SK-N-SH (cell line): ENCODE measurements around the gene TNN. TPM values are rescaled to one million over a fixed set of nuclear protein-coding genes. Genes with fewer than 3 reads are reported as not detected.

Experiments used
- CTCF ChIA-PET: fragments of 300-600, 350-600 bp; formaldehyde crosslinking; extraction: SDS; loops from one replicate; lab custom pipeline; 2021; lab: Yijun Ruan, JAX
- POLR2A ChIA-PET: fragments of 350-600 bp; sonication (Branson Sonifier 250); formaldehyde crosslinking; extraction: SDS; loops from one replicate; lab custom pipeline; 2020; ENCODE audit warnings: antibody characterized with exemption, inconsistent platforms; lab: Yijun Ruan, JAX
- DNase-seq: peaks from one replicate; pipeline ENCODE4 v3.0.0; 2012
- H2AFZ ChIP-seq: fragments of 200-600 bp; sonication (generic); 2 replicates; pipeline ENCODE4 v1.8.1; 2016; ENCODE audit warnings: antibody characterized with exemption, mild to moderate bottlenecking, low read depth
- H3F3A ChIP-seq: fragments of 200-600 bp; sonication (generic); replicated peaks from 2 replicates; pipeline ENCODE3; 2016; ENCODE audit warnings: antibody characterized with exemption, mild to moderate bottlenecking; ENCODE audit not compliant: insufficient read depth
- H3K27ac ChIP-seq, 2 experiments: fragments of 200-500 bp in 1 of 2; fragments of 200-600 bp in 1 of 2; sonication (Bioruptor generic) in 1 of 2; sonication (generic), shearing (Covaris generic) in 1 of 2; 2 replicates each; pipeline versions ENCODE4 v1.5.1 to v1.6.1; 2014 to 2016; ENCODE audit warnings: low read depth in 2 of 2, inconsistent platforms in 1 of 2, low read length in 1 of 2, mild to moderate bottlenecking in 1 of 2, mixed read lengths in 1 of 2
- H3K27me3 ChIP-seq: fragments of 200-600 bp; sonication (generic), shearing (Covaris generic); 2 replicates; pipeline ENCODE4 v1.6.1; 2016; ENCODE audit warnings: mixed run types; ENCODE audit not compliant: insufficient read depth
- H3K36me3 ChIP-seq, 2 experiments: fragments of 200-500 bp in 1 of 2; fragments of 200-600 bp in 1 of 2; sonication (Bioruptor generic) in 1 of 2; sonication (generic) in 1 of 2; replicated peaks in 1 of 2; 2 replicates each; pipeline versions ENCODE3 to v1.5.1; 2014 to 2016; ENCODE audit warnings: low read length in 1 of 2, mild to moderate bottlenecking in 1 of 2; ENCODE audit not compliant: insufficient read depth in 2 of 2, control insufficient read depth in 1 of 2
- H3K4me1 ChIP-seq, 2 experiments: fragments of 200-500 bp in 1 of 2; fragments of 200-600 bp in 1 of 2; sonication (Bioruptor generic) in 1 of 2; sonication (generic), shearing (Covaris generic) in 1 of 2; 2 replicates each; pipeline versions ENCODE4 v1.5.1 to v1.6.1; 2014 to 2016; ENCODE audit warnings: low read depth in 1 of 2, low read length in 1 of 2, mixed run types in 1 of 2; ENCODE audit not compliant: insufficient read depth in 2 of 2, control insufficient read depth in 1 of 2
- H3K4me2 ChIP-seq: fragments of 200-600 bp; sonication (generic), shearing (Covaris generic); 2 replicates; pipeline ENCODE4 v1.6.1; 2017; ENCODE audit warnings: mixed run types
- H3K4me3 ChIP-seq, 2 experiments: fragments of 200-500 bp in 1 of 2; fragments of 200-600 bp in 1 of 2; sonication (Bioruptor generic) in 1 of 2; sonication (generic), shearing (Covaris generic) in 1 of 2; 2 replicates each; pipeline versions ENCODE4 v1.5.1 to v1.8.1; 2014 to 2016; ENCODE audit warnings: low read depth in 2 of 2, inconsistent platforms in 1 of 2, low read length in 1 of 2, mild to moderate bottlenecking in 1 of 2, mixed read lengths in 1 of 2, moderate library complexity in 1 of 2
- H3K79me2 ChIP-seq: fragments of 200-600 bp; sonication (generic); 2 replicates; pipeline ENCODE4 v1.8.1; 2017; ENCODE audit warnings: mild to moderate bottlenecking; ENCODE audit not compliant: insufficient read depth
- H3K9ac ChIP-seq: fragments of 200-600 bp; sonication (generic); 2 replicates; pipeline ENCODE4 v1.6.1; 2017; ENCODE audit warnings: mixed run types
- H3K9me2 ChIP-seq: fragments of 200-600 bp; sonication (generic); 2 replicates; pipeline ENCODE4 v1.6.1; 2017; ENCODE audit warnings: mixed run types
- H3K9me3 ChIP-seq: fragments of 200-600 bp; sonication (generic); 2 replicates; pipeline ENCODE4 v1.6.1; 2017; ENCODE audit warnings: mixed run types, mild to moderate bottlenecking, moderate library complexity
- H4K20me1 ChIP-seq: fragments of 200-600 bp; sonication (generic); 2 replicates; pipeline ENCODE4 v1.6.1; 2017; ENCODE audit warnings: mild to moderate bottlenecking, mixed run types; ENCODE audit not compliant: insufficient read depth
- EP300 ChIP-seq, 2 experiments: IDR thresholded peaks; 2 replicates each; pipeline versions ENCODE4 v1.4.0 to v1.6.1; 2012; ENCODE audit warnings: borderline replicate concordance in 1 of 2, low read depth in 1 of 2, low read length in 1 of 2
- GABPA ChIP-seq: IDR thresholded peaks from 2 replicates; pipeline ENCODE4 v1.4.0; 2012; ENCODE audit warnings: low read depth, mild to moderate bottlenecking
- GATA2 ChIP-seq: sonication (generic); formaldehyde crosslinking; IDR thresholded peaks from 2 replicates; pipeline ENCODE4 v1.5.0; 2020; ENCODE audit warnings: mild to moderate bottlenecking, missing genetic modification reagents
- MAX ChIP-seq: IDR thresholded peaks from 2 replicates; pipeline ENCODE4 v1.4.0; 2012; ENCODE audit warnings: low read depth
- NRF1 ChIP-seq: IDR thresholded peaks from 2 replicates; pipeline ENCODE4 v1.6.1; 2012; ENCODE audit warnings: low read depth, mild to moderate bottlenecking, low read length
- PBX3 ChIP-seq: IDR thresholded peaks from 2 replicates; pipeline ENCODE4; 2012
- POLR2AphosphoS5 ChIP-seq: IDR thresholded peaks from 2 replicates; pipeline ENCODE4 v1.6.1; 2012; ENCODE audit warnings: low read depth, low read length
- TAF1 ChIP-seq: IDR thresholded peaks from 2 replicates; pipeline ENCODE4 v1.6.1; 2012; ENCODE audit warnings: low read depth, mild to moderate bottlenecking, low read length, moderate library complexity, borderline replicate concordance
- USF1 ChIP-seq: IDR thresholded peaks from 2 replicates; pipeline ENCODE4 v1.4.0; 2012; ENCODE audit warnings: low read depth, borderline replicate concordance
- WGBS: methylation state at CpG from one replicate; pipeline ENCODE4 v1.1.6; 2017; ENCODE audit warnings: low lambda C conversion rate; 5-methylcytosine and 5-hydroxymethylcytosine counted together
- polyA plus RNA-seq, 3 experiments: library from polyadenylated mRNA; depleted of rRNA; stranded (reverse); fragments of >200 nt; gene quantifications; 2 replicates each; pipeline ENCODE4 v1.2.3, GENCODE V29; 2012
- TF ChIP-seq, protein P1 (sequence below): fragments of 200-600 bp; sonication (generic); IDR thresholded peaks from 2 replicates; pipeline ENCODE4 v1.6.1; 2017; ENCODE audit warnings: antibody characterized with exemption, mild to moderate bottlenecking, moderate library complexity
- TF ChIP-seq, protein P2 (sequence below): IDR thresholded peaks from 2 replicates; pipeline ENCODE4 v1.6.1; 2012; ENCODE audit warnings: mild to moderate bottlenecking, low read depth, low read length, moderate library complexity

Gene TNN
- polyA plus RNA-seq, 1 of the 3 experiments (the other 2 are of a cell fraction) = not detected

GRCh38 chr1:175019524-175019923 lies 48.1 kb upstream of the TNN start:
- no peak overlapping the region for H3K4me2 ChIP-seq
- 99% methylated on average over 3 of the region's 3 CpGs for WGBS
- peaks cover 9 to 13% of the 10 kb centered on the region in 2 experiments; a peak in 3 of 4 replicates for H3K4me1 ChIP-seq
- H3K9me3 ChIP-seq = no peaks in the 10 kb centered on the region
- ChIA-PET CTCF (interaction anchor here (0.6 kb wide), 1 partner anchor 104 kb away, joined by 3 read pairs; no protein-coding TSS in a partner anchor), POLR2A (no interaction called here)
- H3K36me3 ChIP-seq = peaks cover 19 to 27% of the 10 kb centered on the region in 2 experiments
- no peak overlapping the region for H3K9ac ChIP-seq
- no peak for DNase-seq
- H3K27ac ChIP-seq = no peak overlapping the region
- no peaks in the 10 kb centered on the region for H3K9me2 ChIP-seq
- no peak for TF ChIP-seq GATA2 (CRISPR knock-in tag)
- no peak for TF ChIP-seq EP300 (IDR thresholded peaks at IDR 0.05; ENCODE audit: borderline replicate concordance in 1 of 2, low read depth in 1 of 2, low read length in 1 of 2)
- no peak for TF ChIP-seq PBX3
- TF ChIP-seq NRF1 = no peak
- no peak for TF ChIP-seq GABPA
- no peak for TF ChIP-seq POLR2AphosphoS5
- TF ChIP-seq, protein P1, sequence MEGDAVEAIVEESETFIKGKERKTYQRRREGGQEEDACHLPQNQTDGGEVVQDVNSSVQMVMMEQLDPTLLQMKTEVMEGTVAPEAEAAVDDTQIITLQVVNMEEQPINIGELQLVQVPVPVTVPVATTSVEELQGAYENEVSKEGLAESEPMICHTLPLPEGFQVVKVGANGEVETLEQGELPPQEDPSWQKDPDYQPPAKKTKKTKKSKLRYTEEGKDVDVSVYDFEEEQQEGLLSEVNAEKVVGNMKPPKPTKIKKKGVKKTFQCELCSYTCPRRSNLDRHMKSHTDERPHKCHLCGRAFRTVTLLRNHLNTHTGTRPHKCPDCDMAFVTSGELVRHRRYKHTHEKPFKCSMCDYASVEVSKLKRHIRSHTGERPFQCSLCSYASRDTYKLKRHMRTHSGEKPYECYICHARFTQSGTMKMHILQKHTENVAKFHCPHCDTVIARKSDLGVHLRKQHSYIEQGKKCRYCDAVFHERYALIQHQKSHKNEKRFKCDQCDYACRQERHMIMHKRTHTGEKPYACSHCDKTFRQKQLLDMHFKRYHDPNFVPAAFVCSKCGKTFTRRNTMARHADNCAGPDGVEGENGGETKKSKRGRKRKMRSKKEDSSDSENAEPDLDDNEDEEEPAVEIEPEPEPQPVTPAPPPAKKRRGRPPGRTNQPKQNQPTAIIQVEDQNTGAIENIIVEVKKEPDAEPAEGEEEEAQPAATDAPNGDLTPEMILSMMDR = no peak
- no peak for TF ChIP-seq USF1
- TF ChIP-seq, protein P2, sequence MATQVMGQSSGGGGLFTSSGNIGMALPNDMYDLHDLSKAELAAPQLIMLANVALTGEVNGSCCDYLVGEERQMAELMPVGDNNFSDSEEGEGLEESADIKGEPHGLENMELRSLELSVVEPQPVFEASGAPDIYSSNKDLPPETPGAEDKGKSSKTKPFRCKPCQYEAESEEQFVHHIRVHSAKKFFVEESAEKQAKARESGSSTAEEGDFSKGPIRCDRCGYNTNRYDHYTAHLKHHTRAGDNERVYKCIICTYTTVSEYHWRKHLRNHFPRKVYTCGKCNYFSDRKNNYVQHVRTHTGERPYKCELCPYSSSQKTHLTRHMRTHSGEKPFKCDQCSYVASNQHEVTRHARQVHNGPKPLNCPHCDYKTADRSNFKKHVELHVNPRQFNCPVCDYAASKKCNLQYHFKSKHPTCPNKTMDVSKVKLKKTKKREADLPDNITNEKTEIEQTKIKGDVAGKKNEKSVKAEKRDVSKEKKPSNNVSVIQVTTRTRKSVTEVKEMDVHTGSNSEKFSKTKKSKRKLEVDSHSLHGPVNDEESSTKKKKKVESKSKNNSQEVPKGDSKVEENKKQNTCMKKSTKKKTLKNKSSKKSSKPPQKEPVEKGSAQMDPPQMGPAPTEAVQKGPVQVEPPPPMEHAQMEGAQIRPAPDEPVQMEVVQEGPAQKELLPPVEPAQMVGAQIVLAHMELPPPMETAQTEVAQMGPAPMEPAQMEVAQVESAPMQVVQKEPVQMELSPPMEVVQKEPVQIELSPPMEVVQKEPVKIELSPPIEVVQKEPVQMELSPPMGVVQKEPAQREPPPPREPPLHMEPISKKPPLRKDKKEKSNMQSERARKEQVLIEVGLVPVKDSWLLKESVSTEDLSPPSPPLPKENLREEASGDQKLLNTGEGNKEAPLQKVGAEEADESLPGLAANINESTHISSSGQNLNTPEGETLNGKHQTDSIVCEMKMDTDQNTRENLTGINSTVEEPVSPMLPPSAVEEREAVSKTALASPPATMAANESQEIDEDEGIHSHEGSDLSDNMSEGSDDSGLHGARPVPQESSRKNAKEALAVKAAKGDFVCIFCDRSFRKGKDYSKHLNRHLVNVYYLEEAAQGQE = no peak
- TF ChIP-seq TAF1 = no peak
- no peak for TF ChIP-seq MAX
- TF ChIP-seq, all 33 proteins: peak for 0
- H3K27me3 ChIP-seq = no peaks in the 10 kb centered on the region
- H3K4me3 ChIP-seq = no peak overlapping the region
- H3K79me2 ChIP-seq = peaks cover 46% of the 10 kb centered on the region
- H2AFZ ChIP-seq = no peak overlapping the region
- peaks cover 31% of the 10 kb centered on the region for H3F3A ChIP-seq
- H4K20me1 ChIP-seq = no peaks in the 10 kb centered on the region
